GM12878 (cell line): ENCODE results near the gene IPP. TPM values are rescaled to one million over a fixed set of nuclear protein-coding genes. Genes with fewer than 3 reads are reported as not detected.

Experiments
- ATF3 ChIP-seq: IDR thresholded peaks from 2 replicates; pipeline ENCODE4 v1.6.1; 2011; ENCODE audit warnings: low read depth, mild to moderate bottlenecking, low read length, moderate library complexity, borderline replicate concordance; ENCODE audit errors: extremely low read depth
- ATF7 ChIP-seq: fragments of 450-650 bp; IDR thresholded peaks from 2 replicates; pipeline ENCODE4 v1.6.1; 2016; ENCODE audit warnings: low read depth, mild to moderate bottlenecking
- HSF1 ChIP-seq: fragments of 150-350 bp; IDR thresholded peaks from 2 replicates; pipeline ENCODE4 v1.6.1; 2014; ENCODE audit warnings: mild to moderate bottlenecking, low read depth, low read length
- KDM1A ChIP-seq: fragments of 200-600 bp; sonication (generic); IDR thresholded peaks from 2 replicates; pipeline ENCODE4 v1.6.1; 2016; ENCODE audit warnings: borderline replicate concordance
- PKNOX1 ChIP-seq: fragments of 450-650 bp; IDR thresholded peaks from 2 replicates; pipeline ENCODE4 v1.6.1; 2016; ENCODE audit warnings: mild to moderate bottlenecking
- RELA ChIP-seq: fragments of 450-650 bp; IDR thresholded peaks from 2 replicates; pipeline ENCODE4 v1.8.0; 2014; ENCODE audit warnings: borderline replicate concordance; ENCODE audit not compliant: partially characterized antibody
- RUNX3 ChIP-seq: IDR thresholded peaks from 2 replicates; pipeline ENCODE4 v1.6.1; 2012; ENCODE audit warnings: low read length, inconsistent platforms
- SMAD5 ChIP-seq: IDR thresholded peaks from 2 replicates; pipeline ENCODE4 v1.6.1; 2016; ENCODE audit warnings: antibody characterized with exemption, low read depth
- SP1 ChIP-seq: IDR thresholded peaks from one replicate; pipeline ENCODE4 v1.6.1; 2011; ENCODE audit warnings: low read depth, low read length
- TCF12 ChIP-seq: IDR thresholded peaks from 2 replicates; pipeline ENCODE4 v1.6.1; 2011; ENCODE audit warnings: low read depth, mild to moderate bottlenecking, low read length
- ZZZ3 ChIP-seq: IDR thresholded peaks from 2 replicates; pipeline ENCODE4 v1.6.1; 2011; ENCODE audit warnings: low read depth; ENCODE audit not compliant: control insufficient read depth, insufficient read length
- polyA plus RNA-seq, 11 experiments: library from polyadenylated mRNA; depleted of rRNA in 4 of 11; unstranded in 6 of 11; stranded (reverse) in 5 of 11; fragments of >200 nt; fragmentation: Nextera tagmentation in 4 of 11; fragmentation: Illumina TruSeq in 1 of 11; extraction: Ambion mirVana in 4 of 11; extraction: Trizol in 1 of 11; gene quantifications; 1 replicate in 1 of 11; 2 replicates in 10 of 11; pipeline versions ENCODE4 v1.2.1 to v1.2.3, GENCODE V29; 2011 to 2016; ENCODE audit warnings: inconsistent platforms in 2 of 11, missing spikeins in 2 of 11, low read depth in 1 of 11
- total RNA-seq, 4 experiments: library from RNA; depleted of rRNA in 3 of 4; stranded (reverse); fragments of >200 nt in 3 of 4; fragmentation: Illumina TruSeq in 1 of 4; extraction: Trizol in 1 of 4; gene quantifications; 2 replicates each; pipeline versions ENCODE4 v1.2.1 to v1.2.3, GENCODE V29; 2013 to 2021

IPP gene
- total and polyA plus RNA-seq, 10 of the 15 experiments (the other 5 are each of a cell fraction or from before 2014, with no cell fraction given): 4.7 to 15.0 (median 10.4) TPM

- no peak for TF ChIP-seq HSF1
- no peak for TF ChIP-seq SMAD5
- no peak for TF ChIP-seq ZZZ3
- TF ChIP-seq ATF3: no peak
- peak; percentile 69; the same call in 1 of the 2 replicates for TF ChIP-seq PKNOX1
- no peak for TF ChIP-seq SP1
- TF ChIP-seq TCF12: no peak
- TF ChIP-seq RELA: peak; percentile 25
- TF ChIP-seq ATF7: 0 out of 2 replicates have a peak, but pooled peaks have one; percentile 18
- peak; percentile 48 for TF ChIP-seq RUNX3
- no peak for TF ChIP-seq KDM1A
Measured at GRCh38 chr1:45772971-45773370, 22.5 kb upstream of the IPP start (continued).
